Measurements from ENCODE around the gene SKAP1.

SKAP1 gene

DNA sequence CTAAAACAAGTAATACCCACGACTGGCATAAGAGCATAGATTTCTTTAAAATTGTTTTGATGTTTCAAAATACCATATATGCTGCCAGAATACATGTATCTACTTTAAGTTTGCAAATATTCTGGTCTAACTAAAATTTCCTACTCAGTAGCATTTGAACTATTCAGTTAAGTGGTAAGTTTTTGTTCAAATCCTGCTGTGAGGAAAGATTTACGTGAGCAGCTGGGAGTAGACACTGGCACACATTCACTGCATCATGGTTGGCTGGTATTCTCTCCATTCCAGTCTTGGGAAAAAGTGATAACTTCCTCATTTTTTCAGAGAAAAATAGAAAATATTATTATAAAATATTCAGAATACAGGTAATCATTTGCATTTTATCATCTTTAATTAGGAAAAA lies 133.6 kb downstream of the SKAP1 start:
- Histone ChIP-seq H2AFZ (ENCODE audit: low read depth, low read length) (no peak overlapping the region), H3K4me3 (ENCODE audit: low read length) (no peak overlapping the region), H3K9me3 (ENCODE audit: insufficient read depth, low read length) (no peaks in the 10 kb centered on the region), H4K20me1 (ENCODE audit: insufficient read depth, low read length) (0 out of 2 replicates have a peak, but pooled peaks cover 3% of the 10 kb centered on the region), H3K27me3 (ENCODE audit: low read depth, low read length) (no peaks in the 10 kb centered on the region), H3K4me1 (ENCODE audit: low read length) (peaks cover 43% of the 10 kb centered on the region), H3K79me2 (ENCODE audit: low read length) (no peaks in the 10 kb centered on the region), H3K9ac (ENCODE audit: low read length) (no peak overlapping the region), H3K36me3 (replicated peaks; ENCODE audit: low read depth, low read length) (no peaks in the 10 kb centered on the region), H3K27ac (ENCODE audit: low read length) (no peak overlapping the region), H3K4me2 (ENCODE audit: low read length) (no peak overlapping the region)
- TF ChIP-seq EZH2phosphoT487 (IDR thresholded peaks at IDR 0.05; ENCODE audit: low read depth): no peak
- TF ChIP-seq, protein P1, sequence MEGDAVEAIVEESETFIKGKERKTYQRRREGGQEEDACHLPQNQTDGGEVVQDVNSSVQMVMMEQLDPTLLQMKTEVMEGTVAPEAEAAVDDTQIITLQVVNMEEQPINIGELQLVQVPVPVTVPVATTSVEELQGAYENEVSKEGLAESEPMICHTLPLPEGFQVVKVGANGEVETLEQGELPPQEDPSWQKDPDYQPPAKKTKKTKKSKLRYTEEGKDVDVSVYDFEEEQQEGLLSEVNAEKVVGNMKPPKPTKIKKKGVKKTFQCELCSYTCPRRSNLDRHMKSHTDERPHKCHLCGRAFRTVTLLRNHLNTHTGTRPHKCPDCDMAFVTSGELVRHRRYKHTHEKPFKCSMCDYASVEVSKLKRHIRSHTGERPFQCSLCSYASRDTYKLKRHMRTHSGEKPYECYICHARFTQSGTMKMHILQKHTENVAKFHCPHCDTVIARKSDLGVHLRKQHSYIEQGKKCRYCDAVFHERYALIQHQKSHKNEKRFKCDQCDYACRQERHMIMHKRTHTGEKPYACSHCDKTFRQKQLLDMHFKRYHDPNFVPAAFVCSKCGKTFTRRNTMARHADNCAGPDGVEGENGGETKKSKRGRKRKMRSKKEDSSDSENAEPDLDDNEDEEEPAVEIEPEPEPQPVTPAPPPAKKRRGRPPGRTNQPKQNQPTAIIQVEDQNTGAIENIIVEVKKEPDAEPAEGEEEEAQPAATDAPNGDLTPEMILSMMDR (IDR thresholded peaks at IDR 0.05; ENCODE audit: low read depth, low read length): no peak

DNA sequence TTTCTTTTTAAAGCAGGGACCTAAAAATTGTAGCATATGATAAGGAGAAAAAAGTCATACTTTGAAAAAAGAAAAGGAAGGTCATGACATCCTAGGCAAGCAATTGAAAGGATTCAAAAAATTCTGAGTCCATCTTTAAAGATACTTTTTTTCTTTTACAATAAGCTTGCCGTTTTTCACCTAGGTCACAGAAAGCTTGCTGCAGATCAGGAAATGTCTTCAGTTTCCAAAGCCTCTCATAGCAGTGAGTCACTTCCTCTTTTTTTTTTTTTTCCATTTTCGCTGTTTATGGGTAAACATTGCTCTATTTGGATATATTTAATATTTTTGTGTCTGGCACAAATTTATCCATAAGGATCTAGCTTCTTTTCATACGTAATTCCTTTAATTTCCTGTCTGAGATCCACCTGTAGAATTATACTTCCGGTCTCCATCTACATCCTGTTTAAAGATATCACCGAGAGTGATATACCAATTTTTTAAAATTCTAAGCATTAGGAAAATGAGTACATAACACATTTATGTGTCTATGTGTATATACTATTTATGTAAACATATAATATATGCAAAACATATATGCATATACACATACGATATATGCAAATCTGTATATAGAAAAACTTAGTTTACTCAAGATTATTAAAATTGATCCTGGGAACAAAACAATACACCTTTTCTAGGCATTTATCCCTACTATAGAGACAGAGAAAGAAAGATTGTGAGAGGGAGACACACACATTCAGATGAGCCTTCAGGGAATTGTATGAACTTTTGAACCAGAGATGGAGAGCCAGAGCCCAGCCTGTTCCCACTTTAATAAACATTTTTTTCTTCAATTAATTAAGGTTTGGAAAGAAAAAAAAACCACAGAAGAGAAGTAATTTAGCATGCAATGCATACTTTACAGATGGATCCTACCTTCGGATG lies 134.4 kb downstream of the SKAP1 start:
- Histone ChIP-seq H4K20me1 (ENCODE audit: insufficient read depth, low read length) (0 out of 2 replicates have a peak, but pooled peaks cover 3% of the 10 kb centered on the region), H3K4me1 (ENCODE audit: low read length) (peaks cover 38% of the 10 kb centered on the region), H3K27ac (ENCODE audit: low read length) (no peak overlapping the region), H3K9me3 (ENCODE audit: insufficient read depth, low read length) (no peaks in the 10 kb centered on the region), H3K27me3 (ENCODE audit: low read depth, low read length) (no peaks in the 10 kb centered on the region), H3K4me2 (ENCODE audit: low read length) (peak overlapping the region; percentile 74), H3K4me3 (ENCODE audit: low read length) (peak overlapping the region; percentile 71), H3K9ac (ENCODE audit: low read length) (peak overlapping the region; percentile 42), H3K79me2 (ENCODE audit: low read length) (no peaks in the 10 kb centered on the region), H2AFZ (ENCODE audit: low read depth, low read length) (peak overlapping the region; percentile 72), H3K36me3 (replicated peaks; ENCODE audit: low read depth, low read length) (no peaks in the 10 kb centered on the region)
- no peak for TF ChIP-seq EZH2phosphoT487 (IDR thresholded peaks at IDR 0.05; ENCODE audit: low read depth)
- TF ChIP-seq, protein P1 (IDR thresholded peaks at IDR 0.05; ENCODE audit: low read depth, low read length): no peak

DNA sequence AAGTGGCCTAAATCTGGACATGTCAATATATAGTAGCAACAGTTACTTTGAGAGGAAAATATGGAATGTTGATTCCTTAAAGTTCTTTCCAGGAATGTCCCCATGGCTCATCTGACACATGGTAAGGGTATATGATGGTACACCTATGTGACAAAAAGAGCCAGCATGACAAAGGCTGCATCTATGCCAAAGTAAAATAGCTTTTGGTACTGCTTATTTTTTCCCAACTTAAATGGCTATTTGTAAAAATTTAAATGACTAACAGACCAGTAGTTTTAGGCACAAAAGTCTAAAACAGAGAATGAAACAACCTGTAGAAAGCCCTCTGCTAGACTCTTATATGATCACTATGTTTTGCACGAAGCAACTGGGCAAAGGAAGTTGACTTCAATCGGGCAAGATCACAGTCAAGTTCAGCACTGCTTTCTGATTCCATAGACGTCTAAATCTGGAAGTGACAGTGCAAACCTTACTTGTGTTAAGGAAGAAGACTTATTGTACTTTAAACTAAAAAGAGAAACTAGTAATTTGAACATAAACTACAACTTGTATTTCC lies 135.1 kb downstream of the SKAP1 start:
- H3K9me3 ChIP-seq (ENCODE audit: insufficient read depth, low read length): no peaks in the 10 kb centered on the region
- no peaks in the 10 kb centered on the region for H3K79me2 ChIP-seq (ENCODE audit: low read length)
- peak overlapping the region; percentile 42 for H3K9ac ChIP-seq (ENCODE audit: low read length)
- peaks cover 30% of the 10 kb centered on the region for H3K4me1 ChIP-seq (ENCODE audit: low read length)
- TF ChIP-seq EZH2phosphoT487 (IDR thresholded peaks at IDR 0.05; ENCODE audit: low read depth): no peak
- TF ChIP-seq, protein P1 (IDR thresholded peaks at IDR 0.05; ENCODE audit: low read depth, low read length): no peak
- no peak overlapping the region for H3K27ac ChIP-seq (ENCODE audit: low read length)
- H3K36me3 ChIP-seq (replicated peaks; ENCODE audit: low read depth, low read length): no peaks in the 10 kb centered on the region
- H2AFZ ChIP-seq (ENCODE audit: low read depth, low read length): peak overlapping the region; percentile 72
- H3K4me2 ChIP-seq (ENCODE audit: low read length): peak overlapping the region; percentile 74
- peak overlapping the region; percentile 71 for H3K4me3 ChIP-seq (ENCODE audit: low read length)
- no peaks in the 10 kb centered on the region for H3K27me3 ChIP-seq (ENCODE audit: low read depth, low read length)
- H4K20me1 ChIP-seq (ENCODE audit: insufficient read depth, low read length): 0 out of 2 replicates have a peak, but pooled peaks cover under 1% of the 10 kb centered on the region
